ENCODE results near the gene FADS1.

FADS1 gene

DNA sequence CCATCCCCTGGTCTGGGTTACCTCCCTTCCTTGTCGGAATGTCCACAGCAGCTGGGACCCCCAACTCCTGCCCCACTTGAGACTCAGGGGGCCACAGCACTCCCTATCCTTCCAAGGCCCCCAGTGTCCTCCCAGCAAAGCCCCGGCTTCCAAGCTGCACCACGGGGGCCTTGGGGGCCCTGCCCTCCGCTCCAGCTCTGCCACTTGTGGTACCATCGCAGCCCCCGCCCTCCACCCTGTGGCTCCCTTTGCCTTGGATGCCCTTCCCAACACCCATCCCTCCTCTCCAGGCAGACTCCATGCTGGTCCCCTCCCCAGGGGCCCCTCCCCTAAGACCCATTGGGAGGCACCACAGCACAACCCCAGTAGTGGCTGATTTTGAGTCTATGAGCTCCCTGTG is 41.7 kb downstream of the FADS1 start:
- DNase-seq: no peak

GRCh38 chr11:61774411-61774810 is 42.4 kb downstream of the FADS1 start:
- no peak for DNase-seq

DNA sequence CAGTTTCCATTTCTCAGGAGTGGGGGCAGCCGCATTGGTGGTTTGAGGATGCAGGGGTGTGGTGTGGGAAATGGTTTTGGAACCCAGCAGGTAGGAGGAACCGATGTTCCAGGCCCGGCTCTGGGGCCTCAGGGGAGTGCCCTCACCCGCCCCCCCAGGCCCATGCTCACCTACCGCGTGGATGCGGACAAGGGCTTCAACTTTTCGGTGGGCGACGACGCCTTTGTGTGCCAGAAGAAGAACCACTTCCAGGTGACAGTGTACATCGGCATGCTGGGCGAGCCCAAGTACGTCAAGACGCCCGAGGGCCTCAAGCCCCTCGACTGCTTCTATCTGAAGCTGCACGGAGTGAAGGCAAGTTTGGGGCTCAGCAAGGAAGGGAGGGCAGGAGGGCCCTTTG is 43.0 kb downstream of the FADS1 start:
- no peak for DNase-seq

GRCh38 chr11:61773356-61773755 is 43.4 kb downstream of the FADS1 start:
- DNase-seq: no peak

GRCh38 chr11:61771985-61772455 is 44.8 kb downstream of the FADS1 start:
- no peak for DNase-seq

DNA sequence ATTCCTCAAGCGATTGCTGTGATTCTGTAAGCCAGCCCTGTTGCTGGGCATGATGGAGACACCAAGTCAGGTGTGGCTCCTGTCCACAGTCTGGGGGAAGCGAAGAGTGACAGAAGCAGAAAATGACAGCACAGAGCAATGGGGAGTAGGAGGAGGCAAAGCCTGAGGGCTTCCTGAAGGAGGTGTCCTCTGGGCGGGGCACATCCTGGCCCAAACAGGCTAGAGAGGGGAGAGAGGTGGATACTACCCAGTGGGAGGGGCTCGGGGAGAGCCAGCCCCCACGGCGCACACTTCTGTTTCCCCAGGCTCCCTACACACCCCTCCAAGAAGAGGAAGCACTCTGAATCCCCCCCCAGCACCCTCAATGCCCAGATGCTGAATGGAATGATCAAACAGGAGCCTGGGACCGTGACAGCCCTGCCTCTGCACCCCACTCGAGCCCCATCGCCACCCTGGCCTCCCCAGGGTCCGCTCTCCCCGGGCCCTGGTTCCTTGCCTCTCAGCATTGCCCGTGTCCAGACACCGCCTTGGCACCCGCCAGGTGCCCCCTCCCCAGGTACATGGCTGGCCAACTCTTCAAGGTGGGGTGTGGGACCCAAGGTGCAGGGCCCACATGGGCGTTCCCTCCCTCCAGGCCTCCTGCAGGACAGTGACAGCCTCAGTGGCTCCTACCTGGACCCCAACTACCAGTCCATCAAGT is 45.5 kb downstream of the FADS1 start:
- DNase-seq: no peak

GRCh38 chr11:61769946-61770683 is 46.7 kb downstream of the FADS1 start:
- no peak for DNase-seq

GRCh38 chr11:61769169-61769920 is 47.5 kb downstream of the FADS1 start:
- DNase-seq: no peak

GRCh38 chr11:61768376-61769076 is 48.3 kb downstream of the FADS1 start:
- DNase-seq: no peak

GRCh38 chr11:61766353-61766841 is 50.4 kb downstream of the FADS1 start:
- DNase-seq: no peak

DNA sequence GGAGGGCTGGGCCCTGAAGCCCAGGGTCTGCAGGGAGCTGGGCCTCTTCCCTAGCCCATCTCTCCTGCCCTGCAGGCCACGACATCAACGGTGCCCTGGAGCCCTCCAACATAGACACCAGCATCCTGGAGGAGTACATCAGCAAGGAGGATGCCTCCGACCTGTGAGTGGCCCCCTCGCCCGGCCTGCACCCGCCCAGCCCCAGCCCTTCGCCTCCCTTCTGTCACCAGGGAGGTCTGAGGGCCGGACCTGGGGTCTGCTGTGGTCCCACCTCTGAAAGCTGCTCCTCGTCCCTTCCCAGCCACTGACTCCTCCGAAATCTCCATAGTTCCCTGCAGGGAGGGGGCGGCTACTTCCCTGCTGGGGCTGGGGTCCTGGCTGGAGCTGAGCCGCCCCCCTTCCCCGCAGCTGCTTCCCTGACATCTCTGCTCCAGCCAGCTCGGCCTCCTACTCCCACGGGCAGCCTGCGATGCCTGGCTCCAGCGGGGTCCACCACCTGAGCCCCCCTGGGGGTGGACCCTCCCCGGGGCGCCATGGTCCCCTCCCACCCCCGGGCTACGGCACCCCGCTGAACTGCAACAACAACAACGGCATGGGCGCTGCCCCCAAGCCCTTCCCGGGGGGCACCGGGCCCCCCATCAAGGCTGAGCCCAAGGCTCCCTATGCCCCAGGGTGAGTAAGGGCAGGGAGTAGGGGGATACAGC is 51.1 kb downstream of the FADS1 start:
- DNase-seq: no peak

DNA sequence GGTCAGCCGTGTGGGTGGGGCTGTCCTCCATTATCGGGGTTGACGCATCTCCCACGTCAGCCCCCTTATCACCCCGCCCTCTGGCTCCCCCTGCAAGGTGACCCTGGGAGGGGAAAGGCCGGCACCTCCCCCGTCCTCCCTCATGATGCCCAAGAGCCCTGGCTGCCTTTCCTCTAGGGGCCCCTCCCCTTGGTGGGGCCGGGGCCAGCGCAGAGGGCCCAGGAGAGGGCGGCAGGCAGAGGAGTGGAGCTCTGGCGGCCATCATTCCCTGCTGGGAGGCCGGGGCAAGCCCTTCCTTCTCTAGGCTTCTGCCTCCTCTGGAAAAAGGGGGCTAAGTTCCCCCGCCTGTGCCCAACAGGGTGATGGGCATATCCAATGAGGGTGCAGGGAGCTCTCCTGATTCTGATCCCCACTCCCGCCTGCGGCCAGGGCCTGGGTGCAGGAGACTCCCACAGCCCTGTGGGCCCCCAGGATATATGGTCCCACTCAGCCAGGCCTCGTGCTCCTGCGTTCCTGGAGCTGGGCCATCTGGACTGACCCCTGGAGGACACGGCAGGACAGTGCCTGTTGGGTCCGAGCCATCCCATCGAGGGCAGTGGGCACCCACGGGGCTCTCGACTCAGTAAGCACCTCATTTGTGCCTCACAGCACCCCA is 52.1 kb downstream of the FADS1 start:
- no peak for DNase-seq

DNA sequence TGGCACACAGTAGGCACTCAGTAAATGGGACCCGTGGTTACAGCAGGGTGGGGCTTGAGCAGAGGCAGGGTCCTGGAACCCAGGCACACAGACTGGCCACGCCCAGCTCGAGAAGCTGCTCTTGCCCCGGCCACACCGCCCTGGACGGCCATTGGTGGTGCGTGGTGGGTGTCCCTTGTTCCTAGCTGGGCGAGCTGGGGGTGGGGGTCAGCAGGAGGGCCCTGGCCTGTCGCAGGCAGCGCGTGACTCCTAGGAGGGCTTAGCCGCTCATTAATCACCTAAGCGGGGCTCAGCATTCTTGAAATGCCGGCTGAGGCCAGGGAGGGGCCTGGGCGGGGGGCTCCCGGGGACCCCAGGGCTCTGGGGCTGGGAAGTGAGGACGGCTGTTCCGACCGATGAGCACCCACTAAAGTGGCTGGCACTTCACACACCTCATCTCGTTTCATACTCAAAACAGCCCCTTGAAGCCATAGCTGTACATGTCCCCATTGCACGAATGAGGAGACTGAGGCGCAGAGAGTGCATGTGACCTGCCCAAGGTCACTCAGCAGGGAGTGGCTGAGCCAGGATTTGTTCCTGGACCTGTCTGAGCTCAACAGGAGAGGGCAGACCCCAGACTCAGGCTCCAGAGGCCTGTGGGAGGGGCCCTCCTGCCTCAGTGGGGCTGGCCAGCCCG is 52.7 kb downstream of the FADS1 start:
- DNase-seq: no peak

GRCh38 chr11:61762798-61763197 is 54.0 kb downstream of the FADS1 start:
- no peak for DNase-seq

DNA sequence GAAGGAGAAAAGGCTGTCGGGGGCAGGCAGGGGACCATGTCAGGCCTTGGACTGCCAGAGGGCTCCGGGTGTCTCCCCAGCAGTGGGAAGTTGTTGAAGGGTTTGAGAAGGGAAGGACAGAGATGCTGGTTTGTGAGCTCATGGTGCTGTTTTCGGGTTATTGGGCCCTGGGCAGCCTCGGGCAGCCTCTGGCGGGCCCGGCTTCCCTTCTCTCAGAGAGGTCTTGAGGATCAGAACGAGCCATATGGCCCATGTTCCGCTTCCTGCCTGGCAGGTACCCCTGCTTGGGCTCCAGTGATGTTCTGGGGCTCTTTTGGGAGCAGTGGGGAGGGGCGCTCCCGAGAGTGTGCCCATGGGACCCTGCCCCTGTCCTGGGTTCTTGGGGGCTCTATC is 54.6 kb downstream of the FADS1 start:
- no peak for DNase-seq

DNA sequence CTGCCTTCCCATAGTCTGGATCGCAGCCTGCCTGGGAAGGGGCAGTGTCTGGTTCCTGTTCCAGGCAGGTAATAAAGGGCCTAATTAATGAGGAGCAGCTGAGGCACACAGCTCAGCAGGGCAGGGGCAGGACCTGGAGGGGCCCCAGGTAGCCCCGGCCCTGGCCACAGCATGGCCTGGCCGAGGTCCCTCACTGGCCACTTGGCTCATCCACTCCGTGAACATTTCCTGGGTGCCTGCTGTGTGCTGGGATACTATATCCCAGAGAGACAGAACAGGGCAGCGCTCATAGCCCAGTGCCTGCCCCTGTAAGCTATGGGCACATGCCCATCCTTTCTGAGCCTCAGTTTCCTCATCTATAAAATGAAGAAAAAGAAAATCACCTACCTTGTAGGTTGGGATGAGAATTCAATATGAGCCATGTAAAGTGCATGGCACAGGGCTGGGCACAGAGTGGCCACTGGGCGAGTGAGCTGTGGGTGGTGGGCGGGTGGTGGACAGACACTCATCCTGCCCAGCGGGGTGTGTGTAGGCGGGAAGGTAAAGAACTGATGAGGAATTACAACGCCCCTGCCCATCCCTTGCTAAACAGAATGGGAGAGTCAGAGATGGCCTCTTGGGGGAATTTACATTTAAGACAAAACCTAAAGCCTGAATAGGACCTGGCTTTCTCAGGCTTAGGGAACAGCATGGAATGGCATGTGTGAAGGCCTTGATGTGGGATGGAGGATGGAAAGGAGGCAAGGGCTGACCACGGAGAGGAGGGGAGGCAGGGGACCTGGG is 55.2 kb downstream of the FADS1 start:
- DNase-seq: no peak

- no peak for DNase-seq
Measured at GRCh38 chr11:61760946-61761345, 55.9 kb downstream of the FADS1 start.

DNA sequence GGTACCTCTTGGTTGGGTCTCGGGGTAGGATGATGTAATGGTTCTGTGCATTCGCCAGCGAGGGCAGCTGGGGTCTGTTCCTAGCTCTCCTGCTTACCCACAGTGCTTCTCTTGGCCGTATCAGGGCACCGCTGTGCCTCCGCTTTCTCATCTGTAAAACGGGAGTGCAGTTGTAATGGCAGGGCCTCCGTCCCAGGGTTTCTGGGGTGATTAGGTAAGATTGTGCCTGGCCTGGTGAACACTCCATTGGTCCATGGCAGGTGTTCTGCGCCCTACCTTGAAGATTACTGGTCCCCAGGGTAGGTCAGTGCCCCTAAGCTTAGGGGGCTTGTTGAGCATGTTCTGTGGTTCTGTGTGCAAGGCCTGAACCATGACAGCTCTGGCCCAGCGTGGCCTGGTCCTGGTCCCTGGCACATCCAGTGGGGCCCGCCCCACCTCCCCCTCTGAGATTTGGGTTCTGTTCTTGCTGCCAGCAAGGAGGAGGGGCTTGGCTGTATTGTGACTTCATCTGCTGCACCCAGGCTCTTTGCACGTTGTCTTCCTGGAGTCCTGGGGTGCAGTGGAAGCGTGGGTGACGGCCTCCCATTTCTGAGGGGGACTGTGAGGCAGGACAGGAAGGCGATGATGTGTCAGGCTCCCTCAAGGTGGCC is 59.5 kb downstream of the FADS1 start:
- no peak for DNase-seq

GRCh38 chr11:61756452-61757212 is 60.2 kb downstream of the FADS1 start:
- peak; percentile 50 for DNase-seq

Measured in CD4-positive, alpha-beta T cell treated with Interleukin-6 for 4 hours (primary cell).